Gastroesophageal sphincter (tissue), 3 donors: ENCODE results near the gene CIZ1.

Experiments
- EP300 ChIP-seq: sonication (generic); formaldehyde crosslinking; IDR thresholded peaks from one replicate; pipeline ENCODE4 v1.6.1; 2017; ENCODE audit warnings: antibody characterized with exemption, mild to moderate bottlenecking
- POLR2AphosphoS5 ChIP-seq: sonication (generic); formaldehyde crosslinking; IDR thresholded peaks from one replicate; pipeline ENCODE4 v1.6.1; 2017; ENCODE audit warnings: antibody characterized with exemption
- TF ChIP-seq, protein P1 (sequence below), 4 experiments: fragments of 200-600 bp in 2 of 4; fragments of 450-650 bp in 2 of 4; sonication (generic) in 1 of 4; IDR thresholded peaks; one replicate each; pipeline ENCODE4 v1.5.1; 2017 to 2019; ENCODE audit warnings: antibody characterized with exemption in 4 of 4, mild to moderate bottlenecking in 2 of 4, moderate library complexity in 2 of 4

DNA sequence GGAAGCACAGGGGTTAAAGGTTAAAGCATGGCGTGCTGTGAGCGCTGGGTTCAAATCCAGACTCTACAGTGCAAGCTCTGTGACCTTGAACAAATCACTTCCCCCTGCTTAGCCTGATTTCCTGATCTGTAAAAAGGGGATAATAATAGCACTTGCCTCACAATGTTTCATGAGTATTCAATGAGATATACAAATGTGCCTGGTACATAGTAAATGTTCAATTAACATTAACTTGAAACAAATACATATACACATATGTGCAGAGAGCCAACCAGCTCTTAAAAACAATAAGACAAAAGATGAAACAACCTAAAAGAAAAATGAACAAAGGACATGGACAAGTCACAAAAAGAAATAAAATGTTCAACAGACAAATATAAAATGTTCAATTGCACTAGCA lies 4.0 kb downstream of the CIZ1 start:
- TF ChIP-seq, protein P1, sequence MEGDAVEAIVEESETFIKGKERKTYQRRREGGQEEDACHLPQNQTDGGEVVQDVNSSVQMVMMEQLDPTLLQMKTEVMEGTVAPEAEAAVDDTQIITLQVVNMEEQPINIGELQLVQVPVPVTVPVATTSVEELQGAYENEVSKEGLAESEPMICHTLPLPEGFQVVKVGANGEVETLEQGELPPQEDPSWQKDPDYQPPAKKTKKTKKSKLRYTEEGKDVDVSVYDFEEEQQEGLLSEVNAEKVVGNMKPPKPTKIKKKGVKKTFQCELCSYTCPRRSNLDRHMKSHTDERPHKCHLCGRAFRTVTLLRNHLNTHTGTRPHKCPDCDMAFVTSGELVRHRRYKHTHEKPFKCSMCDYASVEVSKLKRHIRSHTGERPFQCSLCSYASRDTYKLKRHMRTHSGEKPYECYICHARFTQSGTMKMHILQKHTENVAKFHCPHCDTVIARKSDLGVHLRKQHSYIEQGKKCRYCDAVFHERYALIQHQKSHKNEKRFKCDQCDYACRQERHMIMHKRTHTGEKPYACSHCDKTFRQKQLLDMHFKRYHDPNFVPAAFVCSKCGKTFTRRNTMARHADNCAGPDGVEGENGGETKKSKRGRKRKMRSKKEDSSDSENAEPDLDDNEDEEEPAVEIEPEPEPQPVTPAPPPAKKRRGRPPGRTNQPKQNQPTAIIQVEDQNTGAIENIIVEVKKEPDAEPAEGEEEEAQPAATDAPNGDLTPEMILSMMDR (IDR thresholded peaks at IDR 0.05): no peak
- TF ChIP-seq POLR2AphosphoS5 (no peak), EP300 (no peak)
